ENCODE data around the gene IFNE. TPM values are rescaled to one million over a fixed set of nuclear protein-coding genes. Genes with fewer than 3 reads are reported as not detected.

Gene IFNE
- not detected in 2 replicates for total RNA-seq
- long read RNA-seq, partial matches to known transcripts: 0 of 1 reads
- long read RNA-seq, other reads (novel, unspliced or antisense): 0 of 1 reads

DNA sequence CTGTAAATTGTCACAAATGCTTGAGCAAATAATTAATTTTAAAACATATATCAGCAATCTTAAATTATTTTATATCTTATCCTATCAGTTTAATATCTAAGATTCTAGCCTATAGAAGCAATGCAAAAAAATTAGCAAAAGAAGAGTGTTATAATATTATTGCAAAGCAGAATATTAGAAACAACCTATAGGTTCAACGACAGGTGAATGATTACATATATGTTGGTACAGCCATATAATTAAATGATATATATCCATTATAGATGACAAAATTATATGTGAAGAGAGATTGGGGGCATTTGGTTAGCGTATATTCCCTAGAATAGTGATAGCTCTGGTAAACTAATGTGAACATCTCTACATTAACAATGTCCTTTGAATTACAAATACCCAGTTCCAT, at the start of gene IFNE:
Gene IFNE (minus strand): TSS at position 101 of the 400 bp plus-strand sequence. CDS start 619 bp downstream, outside the sequence.
- no peaks in the 10 kb centered on the region for H3K4me1 Mint-ChIP-seq (ENCODE audit: unreplicated experiment)
- H3K4me3 Mint-ChIP-seq (ENCODE audit: unreplicated experiment): no peak within 1 kb of the TSS
- peaks cover 17% of the 10 kb centered on the region for H3K27me3 Mint-ChIP-seq (ENCODE audit: unreplicated experiment)
- H3K9me3 Mint-ChIP-seq (ENCODE audit: unreplicated experiment): peaks cover 5% of the 10 kb centered on the region
- no peak for DNase-seq (ENCODE audit: extremely low spot score, unreplicated experiment)
- no peak within 1 kb of the TSS for H3K27ac Mint-ChIP-seq (ENCODE audit: unreplicated experiment)
- TF ChIP-seq, protein P1, sequence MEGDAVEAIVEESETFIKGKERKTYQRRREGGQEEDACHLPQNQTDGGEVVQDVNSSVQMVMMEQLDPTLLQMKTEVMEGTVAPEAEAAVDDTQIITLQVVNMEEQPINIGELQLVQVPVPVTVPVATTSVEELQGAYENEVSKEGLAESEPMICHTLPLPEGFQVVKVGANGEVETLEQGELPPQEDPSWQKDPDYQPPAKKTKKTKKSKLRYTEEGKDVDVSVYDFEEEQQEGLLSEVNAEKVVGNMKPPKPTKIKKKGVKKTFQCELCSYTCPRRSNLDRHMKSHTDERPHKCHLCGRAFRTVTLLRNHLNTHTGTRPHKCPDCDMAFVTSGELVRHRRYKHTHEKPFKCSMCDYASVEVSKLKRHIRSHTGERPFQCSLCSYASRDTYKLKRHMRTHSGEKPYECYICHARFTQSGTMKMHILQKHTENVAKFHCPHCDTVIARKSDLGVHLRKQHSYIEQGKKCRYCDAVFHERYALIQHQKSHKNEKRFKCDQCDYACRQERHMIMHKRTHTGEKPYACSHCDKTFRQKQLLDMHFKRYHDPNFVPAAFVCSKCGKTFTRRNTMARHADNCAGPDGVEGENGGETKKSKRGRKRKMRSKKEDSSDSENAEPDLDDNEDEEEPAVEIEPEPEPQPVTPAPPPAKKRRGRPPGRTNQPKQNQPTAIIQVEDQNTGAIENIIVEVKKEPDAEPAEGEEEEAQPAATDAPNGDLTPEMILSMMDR (IDR thresholded peaks at IDR 0.05): no peak
- H3K36me3 Mint-ChIP-seq (ENCODE audit: unreplicated experiment): no peaks in the 10 kb centered on the region

DNA sequence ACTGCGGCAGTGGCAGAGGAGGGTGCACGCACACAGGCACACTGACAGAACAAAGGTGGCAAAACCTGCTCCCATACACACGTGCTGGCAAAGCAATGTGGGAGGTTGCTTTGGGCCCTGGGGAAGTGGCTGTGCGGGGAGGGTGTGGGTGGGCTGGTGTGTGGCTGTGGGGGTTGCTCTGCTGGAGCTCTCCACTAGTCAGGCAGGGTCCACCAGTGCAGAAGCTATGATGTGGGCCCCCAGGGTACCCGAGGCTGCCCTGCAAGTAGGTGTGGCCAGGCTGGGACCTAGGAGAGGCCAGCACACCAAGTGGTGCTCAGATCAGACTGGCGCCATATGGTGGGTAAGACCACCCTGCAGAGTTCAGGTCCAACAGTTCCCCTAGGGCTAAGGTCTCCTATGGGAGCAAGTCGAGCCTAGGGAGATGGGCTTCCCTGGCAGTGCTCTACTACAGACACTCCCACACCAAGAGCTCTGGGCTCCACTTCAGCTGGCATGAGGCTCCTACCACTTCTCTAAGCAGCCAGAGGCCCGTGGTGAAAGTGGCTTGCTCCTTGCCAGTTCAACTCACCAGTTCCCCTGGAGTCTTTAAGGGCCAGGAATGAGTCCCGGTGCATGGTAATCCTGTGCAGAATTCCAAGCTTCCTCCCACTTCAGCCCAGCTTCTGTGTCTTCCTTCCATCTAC, 46.2 kb upstream of the IFNE start:
- Mint-ChIP-seq H3K27ac (ENCODE audit: unreplicated experiment) (no peak overlapping the region), H3K9me3 (ENCODE audit: unreplicated experiment) (peaks cover 6% of the 10 kb centered on the region), H3K4me3 (ENCODE audit: unreplicated experiment) (no peak overlapping the region), H3K36me3 (ENCODE audit: unreplicated experiment) (peaks cover 4% of the 10 kb centered on the region), H3K27me3 (ENCODE audit: unreplicated experiment) (peaks cover 9% of the 10 kb centered on the region), H3K4me1 (ENCODE audit: unreplicated experiment) (no peaks in the 10 kb centered on the region)
- TF ChIP-seq, protein P1 (IDR thresholded peaks at IDR 0.05): no peak
- no peak for DNase-seq (ENCODE audit: extremely low spot score, unreplicated experiment)

DNA sequence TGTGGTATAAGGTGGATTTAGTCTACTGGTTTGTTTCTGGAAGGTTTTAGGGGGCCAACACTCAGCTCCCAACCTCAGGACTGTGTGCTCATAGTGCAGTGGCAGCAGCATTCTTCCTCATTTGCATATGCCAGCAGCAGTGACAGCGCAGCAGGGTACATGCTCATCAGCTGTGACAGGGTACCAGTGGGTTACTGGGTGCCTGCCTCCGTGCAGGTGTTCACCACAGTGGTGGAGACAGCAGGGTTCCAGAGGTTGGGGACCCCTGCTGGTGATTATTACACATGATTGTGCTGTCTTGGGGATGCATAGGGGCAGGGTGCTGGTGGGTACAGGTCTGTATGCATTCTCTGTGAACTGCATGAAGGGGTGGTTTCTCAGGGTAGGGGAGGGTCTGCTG, 45.5 kb upstream of the IFNE start:
- Mint-ChIP-seq H3K4me1 (ENCODE audit: unreplicated experiment) (no peaks in the 10 kb centered on the region), H3K4me3 (ENCODE audit: unreplicated experiment) (no peak overlapping the region), H3K9me3 (ENCODE audit: unreplicated experiment) (peaks cover 6% of the 10 kb centered on the region), H3K27me3 (ENCODE audit: unreplicated experiment) (peaks cover 9% of the 10 kb centered on the region), H3K27ac (ENCODE audit: unreplicated experiment) (no peak overlapping the region), H3K36me3 (ENCODE audit: unreplicated experiment) (peaks cover 4% of the 10 kb centered on the region)
- TF ChIP-seq, protein P1 (IDR thresholded peaks at IDR 0.05): no peak
- DNase-seq (ENCODE audit: extremely low spot score, unreplicated experiment): no peak

- H3K36me3 Mint-ChIP-seq (ENCODE audit: unreplicated experiment): peaks cover 4% of the 10 kb centered on the region
- DNase-seq (ENCODE audit: extremely low spot score, unreplicated experiment): no peak
- peaks cover 6% of the 10 kb centered on the region for H3K9me3 Mint-ChIP-seq (ENCODE audit: unreplicated experiment)
- H3K4me3 Mint-ChIP-seq (ENCODE audit: unreplicated experiment): no peak overlapping the region
- H3K4me1 Mint-ChIP-seq (ENCODE audit: unreplicated experiment): no peaks in the 10 kb centered on the region
- peaks cover 12% of the 10 kb centered on the region for H3K27me3 Mint-ChIP-seq (ENCODE audit: unreplicated experiment)
- no peak overlapping the region for H3K27ac Mint-ChIP-seq (ENCODE audit: unreplicated experiment)
- TF ChIP-seq, protein P1 (IDR thresholded peaks at IDR 0.05): no peak
Measured at GRCh38 chr9:21525174-21525573, 43.1 kb upstream of the IFNE start.

GRCh38 chr9:21524099-21524830, 42.2 kb upstream of the IFNE start:
- H3K9me3 Mint-ChIP-seq (ENCODE audit: unreplicated experiment): peaks cover 3% of the 10 kb centered on the region

More at GRCh38 chr9:21524099-21524830, 42.2 kb upstream of the IFNE start:
- peaks cover 2% of the 10 kb centered on the region for H3K36me3 Mint-ChIP-seq (ENCODE audit: unreplicated experiment)
- no peak for DNase-seq (ENCODE audit: extremely low spot score, unreplicated experiment)
- H3K27me3 Mint-ChIP-seq (ENCODE audit: unreplicated experiment): peaks cover 12% of the 10 kb centered on the region
- no peaks in the 10 kb centered on the region for H3K4me1 Mint-ChIP-seq (ENCODE audit: unreplicated experiment)
- H3K4me3 Mint-ChIP-seq (ENCODE audit: unreplicated experiment): no peak overlapping the region
- H3K27ac Mint-ChIP-seq (ENCODE audit: unreplicated experiment): no peak overlapping the region
- TF ChIP-seq, protein P1 (IDR thresholded peaks at IDR 0.05): no peak
